OCI-LY1 (cell line): ENCODE measurements around the gene MTMR12.

ENCODE experiments used
- CTCF ChIP-seq: fragments of 200-600 bp; sonication (generic), shearing (Covaris generic); IDR thresholded peaks from 2 replicates; pipeline ENCODE4 v1.5.1; 2017; ENCODE audit warnings: mild to moderate bottlenecking, antibody characterized with exemption, low read length, moderate library complexity, mixed read lengths
- EZH2 ChIP-seq: fragments of 200-600 bp; sonication (generic), shearing (Covaris generic); IDR thresholded peaks from 2 replicates; pipeline ENCODE4 v1.8.0; 2017; ENCODE audit warnings: borderline replicate concordance, mixed run types, mild to moderate bottlenecking, antibody characterized with exemption, low read length, moderate library complexity, mixed read lengths

DNA sequence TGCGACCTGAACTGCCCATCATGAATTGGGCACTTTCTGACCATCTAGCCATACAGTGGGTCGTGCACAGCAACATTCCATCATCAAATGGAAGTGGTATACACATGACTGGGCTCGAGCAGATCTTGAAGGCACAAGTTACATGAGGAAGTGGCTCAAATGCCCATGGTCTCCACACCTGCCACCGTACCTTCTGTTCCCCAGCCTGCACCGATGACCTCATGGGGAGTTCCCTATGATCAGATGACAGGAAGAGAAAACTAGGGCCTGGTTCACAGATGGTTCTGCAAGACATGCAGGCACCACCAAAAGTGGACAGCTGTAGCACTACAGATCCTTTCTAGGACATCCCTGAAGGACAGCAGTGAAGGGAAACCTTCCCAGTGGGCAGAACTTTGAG is 21.8 kb downstream of the MTMR12 start:
- no peak for TF ChIP-seq CTCF
- no peak for TF ChIP-seq EZH2
